ENCODE data around the gene LPA. TPM values are rescaled to one million over a fixed set of nuclear protein-coding genes. Genes with fewer than 3 reads are reported as not detected.
"Not testable (repeated sequence)": the region's sequence is repeated elsewhere in the genome, so short reads cannot be mapped to it uniquely, and the experiment has no call there.

Gene LPA
- total RNA-seq, 1 donor from 2014 or later = not detected

DNA sequence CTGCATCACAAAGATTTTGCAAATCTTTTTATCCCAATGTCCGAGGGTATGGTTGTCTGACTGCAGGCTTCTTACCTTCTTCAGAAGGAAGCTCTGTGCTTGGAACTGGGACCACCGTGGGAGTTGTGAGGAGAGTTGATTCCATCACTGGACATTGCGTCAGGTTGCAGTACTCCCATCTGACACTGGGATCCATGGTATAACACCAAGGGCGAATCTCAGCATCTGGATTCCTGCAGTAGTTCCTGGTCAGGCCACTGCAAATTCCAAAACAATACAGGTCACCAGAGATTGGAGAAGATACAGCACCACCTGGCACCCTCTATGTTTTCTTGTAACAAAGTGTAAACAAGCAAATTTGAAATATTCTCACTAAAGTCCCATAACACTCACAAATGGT, 77.7 kb downstream of the LPA start:
- Mint-ChIP-seq H3K4me1 (ENCODE audit: low read depth) (no peaks in the 10 kb centered on the region), H3K36me3 (ENCODE audit: low read depth) (no peaks in the 10 kb centered on the region), H3K4me3 (ENCODE audit: low read depth) (no peak overlapping the region), H3K27ac (no peak overlapping the region), H3K27me3 (ENCODE audit: low read depth) (peaks cover 1% of the 10 kb centered on the region), H3K9me3 (no peaks in the 10 kb centered on the region)
- intact Hi-C loops (cut with micrococcal nuclease) = no loop called here
- no peak for DNase-seq (ENCODE audit: low spot score)

DNA sequence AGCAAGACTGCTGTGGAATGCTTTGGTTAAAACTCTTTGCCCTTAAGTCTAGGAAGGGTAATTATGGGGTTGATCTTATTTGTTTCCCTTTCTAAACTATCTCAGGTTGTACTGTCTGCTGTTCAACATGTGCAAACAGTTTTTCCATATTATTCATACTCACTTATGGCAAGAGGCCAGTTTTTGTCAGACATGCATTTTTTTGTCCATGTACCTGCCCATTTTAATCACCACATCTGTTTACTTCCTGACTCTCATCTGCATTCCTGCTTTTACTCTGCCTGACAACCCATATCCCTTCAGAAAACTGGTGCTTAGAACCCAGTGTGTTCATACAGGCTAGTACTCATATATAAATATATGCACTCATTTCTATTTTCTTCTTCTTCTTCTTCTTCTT, 80.3 kb downstream of the LPA start:
- Mint-ChIP-seq H3K4me1 (ENCODE audit: low read depth) (no peaks in the 10 kb centered on the region), H3K27ac (no peak overlapping the region), H3K36me3 (ENCODE audit: low read depth) (no peaks in the 10 kb centered on the region), H3K27me3 (ENCODE audit: low read depth) (peaks cover 1% of the 10 kb centered on the region), H3K4me3 (ENCODE audit: low read depth) (no peak overlapping the region), H3K9me3 (no peaks in the 10 kb centered on the region)
- DNase-seq (ENCODE audit: low spot score) = no peak
- intact Hi-C loops (cut with micrococcal nuclease) = no loop called here

DNA sequence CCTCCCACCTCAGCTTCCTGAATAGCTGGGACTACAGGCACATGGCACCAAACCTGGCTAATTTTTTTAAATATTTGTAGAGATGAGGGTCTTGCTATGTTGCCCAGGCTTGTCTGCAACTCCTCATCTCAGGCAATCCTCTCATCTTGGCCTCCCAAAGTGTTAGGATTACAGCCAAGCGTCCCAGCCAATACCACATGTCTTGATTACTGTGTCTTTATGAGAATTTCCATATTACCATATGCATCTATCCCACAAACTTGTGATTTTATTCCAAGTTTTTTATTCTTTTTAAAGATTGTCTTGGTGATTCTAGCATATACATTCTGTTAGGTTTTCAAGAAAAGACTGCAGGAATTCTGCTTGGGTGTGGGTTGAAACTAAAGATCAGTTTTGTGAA, 82.7 kb downstream of the LPA start:
- no peak for DNase-seq (ENCODE audit: low spot score)

DNA sequence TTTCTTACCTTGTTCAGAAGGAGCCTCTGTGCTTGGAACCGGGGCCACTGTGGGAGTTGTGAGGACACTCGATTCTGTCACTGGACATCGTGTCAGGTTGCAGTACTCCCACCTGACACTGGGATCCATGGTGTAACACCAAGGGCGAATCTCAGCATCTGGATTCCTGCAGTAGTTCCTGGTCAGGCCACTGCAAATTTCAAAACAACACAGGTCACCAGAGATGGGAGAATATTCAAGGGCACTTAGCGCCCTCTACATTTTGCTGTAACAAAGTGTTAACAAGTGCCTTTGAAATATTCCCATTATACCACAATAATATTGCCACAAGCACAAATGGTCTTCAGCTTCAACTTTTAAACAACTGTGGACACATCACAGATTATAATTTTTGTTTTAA, 85.6 kb downstream of the LPA start:
- not testable (repeated sequence) for H3K4me3 Mint-ChIP-seq (ENCODE audit: low read depth)

More for the DNA sequence above, 82.7 kb downstream of the LPA start:
- H3K27ac Mint-ChIP-seq = no peak overlapping the region
- no peaks in the 10 kb centered on the region for H3K9me3 Mint-ChIP-seq
- no peaks in the 10 kb centered on the region for H3K4me1 Mint-ChIP-seq (ENCODE audit: low read depth)
- intact Hi-C loops (cut with micrococcal nuclease) = no loop called here
- no peaks in the 10 kb centered on the region for H3K27me3 Mint-ChIP-seq (ENCODE audit: low read depth)
- no peak overlapping the region for H3K4me3 Mint-ChIP-seq (ENCODE audit: low read depth)
- no peaks in the 10 kb centered on the region for H3K36me3 Mint-ChIP-seq (ENCODE audit: low read depth)

DNA sequence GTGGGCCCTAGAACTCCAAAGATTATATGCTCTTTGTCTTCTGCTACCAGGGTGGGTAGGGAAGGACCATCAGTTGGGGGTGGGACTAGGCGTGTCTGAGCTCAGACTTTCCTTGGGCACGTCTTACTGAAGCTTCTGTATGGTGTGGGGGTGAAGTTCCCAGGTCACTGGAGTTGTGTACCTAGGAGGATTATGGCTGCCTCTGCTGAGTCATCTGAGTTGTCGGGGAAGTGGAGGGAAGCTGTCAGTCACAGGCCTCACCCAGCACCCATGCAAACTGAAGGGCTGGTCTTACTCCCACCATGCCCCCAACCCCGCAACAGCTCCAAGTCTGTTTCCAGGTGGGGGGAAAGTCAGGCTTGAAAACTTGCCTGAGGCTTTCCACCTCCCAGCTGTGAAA, 90.1 kb downstream of the LPA start:
- DNase-seq (ENCODE audit: low spot score) = no peak
- no peaks in the 10 kb centered on the region for H3K4me1 Mint-ChIP-seq (ENCODE audit: low read depth)
- no peaks in the 10 kb centered on the region for H3K27me3 Mint-ChIP-seq (ENCODE audit: low read depth)
- H3K9me3 Mint-ChIP-seq = no peaks in the 10 kb centered on the region
- intact Hi-C loops (cut with micrococcal nuclease) = no loop called here
- H3K4me3 Mint-ChIP-seq (ENCODE audit: low read depth) = no peak overlapping the region
- no peaks in the 10 kb centered on the region for H3K36me3 Mint-ChIP-seq (ENCODE audit: low read depth)
- no peak overlapping the region for H3K27ac Mint-ChIP-seq

More for the DNA sequence above, 85.6 kb downstream of the LPA start:
- H3K4me1 Mint-ChIP-seq (ENCODE audit: low read depth); H3K27me3 Mint-ChIP-seq (ENCODE audit: low read depth); H3K36me3 Mint-ChIP-seq (ENCODE audit: low read depth); H3K9me3 Mint-ChIP-seq; DNase-seq (ENCODE audit: low spot score); intact Hi-C loops (cut with micrococcal nuclease); H3K27ac Mint-ChIP-seq: not testable (repeated sequence)

DNA sequence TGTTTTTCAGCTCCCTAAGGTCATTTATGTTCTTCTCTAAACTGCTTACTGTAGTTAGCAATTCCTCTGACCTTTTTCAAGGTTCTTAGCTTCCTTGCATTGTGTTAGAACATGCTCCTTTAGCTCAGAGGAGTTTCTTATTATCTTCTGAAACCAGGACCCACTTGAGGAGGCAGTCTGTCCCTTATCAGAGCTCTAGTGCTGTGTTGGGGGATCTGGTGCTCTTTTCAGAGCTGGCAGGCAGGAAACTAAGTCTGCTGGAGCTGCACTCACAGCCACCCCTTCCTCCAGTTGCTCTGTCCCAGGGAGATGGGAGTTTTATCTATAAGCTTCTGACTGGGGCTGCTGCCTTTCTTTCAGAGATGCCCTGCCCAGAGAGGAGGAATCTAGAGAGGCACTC, 92.9 kb downstream of the LPA start:
- H3K4me3 Mint-ChIP-seq (ENCODE audit: low read depth); H3K27me3 Mint-ChIP-seq (ENCODE audit: low read depth); H3K36me3 Mint-ChIP-seq (ENCODE audit: low read depth); H3K9me3 Mint-ChIP-seq; H3K27ac Mint-ChIP-seq; H3K4me1 Mint-ChIP-seq (ENCODE audit: low read depth); DNase-seq (ENCODE audit: low spot score); intact Hi-C loops (cut with micrococcal nuclease): not testable (repeated sequence)

DNA sequence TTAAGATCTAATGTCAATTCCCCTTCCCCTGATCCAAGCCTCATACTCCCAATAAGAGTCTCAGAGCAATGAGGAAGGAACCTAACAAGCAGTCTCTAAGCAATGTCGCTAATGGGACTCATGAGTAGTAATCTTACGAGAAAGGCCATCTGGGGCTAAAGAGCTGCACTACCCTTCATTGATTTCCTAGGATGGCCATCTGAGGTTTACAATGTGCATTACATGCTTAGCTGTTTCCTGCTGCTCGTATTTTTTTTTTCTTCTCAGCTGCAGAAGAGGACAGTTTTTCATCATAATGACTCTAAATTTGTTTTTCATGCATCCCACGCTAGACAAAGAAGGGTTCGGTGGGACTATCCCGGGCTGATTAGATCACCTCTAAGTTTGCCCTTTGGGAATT, 119.3 kb downstream of the LPA start:
- H3K9me3 Mint-ChIP-seq = no peaks in the 10 kb centered on the region
- intact Hi-C loops (cut with micrococcal nuclease) = no loop called here
- H3K36me3 Mint-ChIP-seq (ENCODE audit: low read depth) = no peaks in the 10 kb centered on the region
- H3K27me3 Mint-ChIP-seq (ENCODE audit: low read depth) = peaks cover 10% of the 10 kb centered on the region
- no peak overlapping the region for H3K27ac Mint-ChIP-seq
- no peaks in the 10 kb centered on the region for H3K4me1 Mint-ChIP-seq (ENCODE audit: low read depth)
- DNase-seq (ENCODE audit: low spot score) = no peak
- no peak overlapping the region for H3K4me3 Mint-ChIP-seq (ENCODE audit: low read depth)

DNA sequence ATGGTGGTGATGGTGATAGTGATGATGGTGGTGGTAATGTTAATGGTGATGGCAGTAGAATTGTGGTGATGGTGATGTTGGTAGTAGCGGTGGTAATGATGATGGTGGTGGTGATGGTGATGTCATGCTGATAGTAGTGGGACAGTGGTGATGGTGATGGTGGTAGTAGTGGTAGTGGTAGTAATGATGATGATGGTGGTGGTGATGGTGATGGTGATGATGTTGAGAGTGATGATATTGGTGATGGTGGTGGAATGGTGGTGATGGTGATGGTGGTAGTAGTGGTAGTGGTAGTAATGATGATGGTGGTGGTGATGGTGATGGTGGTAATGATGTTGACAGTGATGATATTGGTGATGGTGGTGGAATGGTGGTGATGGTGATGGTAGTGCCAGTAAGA, 128.8 kb downstream of the LPA start:
- Mint-ChIP-seq H3K27ac (no peak overlapping the region), H3K27me3 (ENCODE audit: low read depth) (peaks cover 11% of the 10 kb centered on the region), H3K4me1 (ENCODE audit: low read depth) (no peaks in the 10 kb centered on the region), H3K4me3 (ENCODE audit: low read depth) (no peak overlapping the region), H3K9me3 (no peaks in the 10 kb centered on the region), H3K36me3 (ENCODE audit: low read depth) (no peaks in the 10 kb centered on the region)
- intact Hi-C loops (cut with micrococcal nuclease) = loop anchor here (1.0 kb wide), 1 partner anchor 79 kb away; no protein-coding TSS in a partner anchor
- no peak for DNase-seq (ENCODE audit: low spot score)

DNA sequence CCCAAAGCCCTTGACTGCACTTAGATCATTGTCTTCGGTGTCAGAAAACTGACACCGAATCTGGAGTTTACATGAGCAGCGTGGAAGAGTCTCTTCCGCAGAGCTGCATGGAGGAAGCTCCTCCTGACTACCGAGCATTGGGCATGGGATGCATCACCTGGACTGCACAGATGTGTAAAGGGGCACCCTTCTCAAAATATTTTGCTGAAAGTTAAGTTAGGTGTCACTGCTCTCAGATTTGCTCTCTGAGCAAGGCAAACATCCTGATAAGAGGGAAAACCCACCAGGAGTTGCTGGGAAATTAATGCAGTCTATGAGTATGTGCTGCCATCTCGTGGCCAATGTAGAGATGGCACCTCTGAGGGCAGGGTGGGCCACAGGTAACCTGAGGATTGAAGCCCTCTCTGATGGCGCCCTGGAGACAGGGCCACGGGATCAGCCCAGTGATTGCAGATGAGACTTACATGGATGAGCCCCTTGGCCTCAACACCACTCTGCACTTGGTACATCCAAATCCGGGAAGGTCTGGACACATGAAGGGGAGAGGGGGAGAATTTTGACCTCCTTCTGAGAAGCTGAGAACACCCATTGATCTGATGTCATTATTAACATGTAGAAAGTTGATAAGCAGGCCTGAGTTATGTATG, 129.9 kb downstream of the LPA start:
- Mint-ChIP-seq H3K36me3 (ENCODE audit: low read depth) (no peaks in the 10 kb centered on the region), H3K4me1 (ENCODE audit: low read depth) (no peaks in the 10 kb centered on the region), H3K4me3 (ENCODE audit: low read depth) (no peak overlapping the region), H3K27ac (no peak overlapping the region), H3K9me3 (no peaks in the 10 kb centered on the region), H3K27me3 (ENCODE audit: low read depth) (peaks cover 20% of the 10 kb centered on the region)
- DNase-seq (ENCODE audit: low spot score) = peak; percentile 33
- intact Hi-C loops (cut with micrococcal nuclease) = loop anchor here (1.0 kb wide), 2 partner anchors 14 to 396 kb away; no protein-coding TSS in a partner anchor

DNA sequence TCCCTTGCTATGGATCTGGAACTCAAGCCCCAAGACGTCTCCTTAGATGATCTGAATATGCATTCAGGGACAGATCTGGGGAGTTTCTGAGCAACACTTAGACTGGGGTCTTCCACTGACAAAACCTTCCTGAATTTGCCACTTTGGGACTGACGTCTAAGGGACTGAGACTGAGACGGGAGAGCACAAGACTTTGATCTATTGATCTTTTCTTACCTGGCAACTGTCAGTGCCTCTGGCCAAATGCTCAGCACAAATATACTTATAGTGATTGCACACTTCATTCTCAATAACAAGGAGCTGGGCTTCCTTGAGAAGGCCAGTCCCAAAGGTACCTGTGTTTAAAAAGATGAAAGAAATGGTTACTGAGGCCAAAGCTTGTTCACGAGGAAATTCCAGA, 131.8 kb downstream of the LPA start:
- peaks cover 33% of the 10 kb centered on the region for H3K27me3 Mint-ChIP-seq (ENCODE audit: low read depth)
- intact Hi-C loops (cut with micrococcal nuclease) = no loop called here
- H3K4me1 Mint-ChIP-seq (ENCODE audit: low read depth) = no peaks in the 10 kb centered on the region
- H3K27ac Mint-ChIP-seq = no peak overlapping the region
- H3K36me3 Mint-ChIP-seq (ENCODE audit: low read depth) = no peaks in the 10 kb centered on the region
- no peak for DNase-seq (ENCODE audit: low spot score)
- no peak overlapping the region for H3K4me3 Mint-ChIP-seq (ENCODE audit: low read depth)
- no peaks in the 10 kb centered on the region for H3K9me3 Mint-ChIP-seq

DNA sequence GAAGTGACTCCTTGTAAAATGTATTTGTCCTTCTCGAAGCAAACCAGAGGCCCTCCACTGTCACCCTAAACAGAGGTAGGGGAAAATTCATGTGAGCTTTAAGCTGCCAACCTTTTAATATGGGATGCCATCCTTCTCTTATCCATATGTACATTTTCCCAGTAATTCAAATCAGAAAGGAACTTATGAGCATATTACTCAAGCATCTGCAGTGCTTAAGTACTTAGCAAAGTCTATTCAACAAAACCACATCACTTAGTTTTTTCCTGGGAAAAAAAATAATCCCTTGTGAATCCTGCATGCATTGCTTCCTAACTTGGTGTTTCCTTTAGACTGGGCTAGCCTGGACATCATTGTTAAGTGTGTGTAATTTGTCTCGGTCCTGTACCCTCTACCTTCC, 132.2 kb downstream of the LPA start:
- no peak overlapping the region for H3K27ac Mint-ChIP-seq
- intact Hi-C loops (cut with micrococcal nuclease) = no loop called here
- DNase-seq (ENCODE audit: low spot score) = no peak
- no peaks in the 10 kb centered on the region for H3K36me3 Mint-ChIP-seq (ENCODE audit: low read depth)
- H3K9me3 Mint-ChIP-seq = no peaks in the 10 kb centered on the region
- no peaks in the 10 kb centered on the region for H3K4me1 Mint-ChIP-seq (ENCODE audit: low read depth)
- no peak overlapping the region for H3K4me3 Mint-ChIP-seq (ENCODE audit: low read depth)
- peaks cover 37% of the 10 kb centered on the region for H3K27me3 Mint-ChIP-seq (ENCODE audit: low read depth)

DNA sequence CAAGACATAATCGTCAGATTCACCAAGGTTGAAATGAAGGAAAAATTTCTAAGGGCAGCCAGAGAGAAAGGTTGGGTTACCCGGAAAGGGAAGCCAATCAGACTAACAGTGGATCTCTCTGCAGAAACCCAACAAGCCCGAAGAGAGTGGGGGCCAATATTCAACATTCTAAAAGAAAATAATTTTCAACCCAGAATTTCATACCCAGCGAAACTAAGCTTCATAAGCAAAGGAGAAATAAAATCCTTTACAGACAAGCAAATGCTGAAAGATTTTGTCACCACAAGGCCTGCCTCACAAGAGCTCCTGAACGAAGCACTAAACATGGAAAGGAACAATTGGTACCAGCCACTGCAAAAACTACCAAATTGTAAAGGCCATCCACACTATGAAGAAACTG, 134.6 kb downstream of the LPA start:
- H3K36me3 Mint-ChIP-seq (ENCODE audit: low read depth); H3K27ac Mint-ChIP-seq; intact Hi-C loops (cut with micrococcal nuclease); H3K4me1 Mint-ChIP-seq (ENCODE audit: low read depth); H3K9me3 Mint-ChIP-seq; H3K4me3 Mint-ChIP-seq (ENCODE audit: low read depth); DNase-seq (ENCODE audit: low spot score): not testable (repeated sequence)
- peaks cover 50% of the 10 kb centered on the region for H3K27me3 Mint-ChIP-seq (ENCODE audit: low read depth)

DNA sequence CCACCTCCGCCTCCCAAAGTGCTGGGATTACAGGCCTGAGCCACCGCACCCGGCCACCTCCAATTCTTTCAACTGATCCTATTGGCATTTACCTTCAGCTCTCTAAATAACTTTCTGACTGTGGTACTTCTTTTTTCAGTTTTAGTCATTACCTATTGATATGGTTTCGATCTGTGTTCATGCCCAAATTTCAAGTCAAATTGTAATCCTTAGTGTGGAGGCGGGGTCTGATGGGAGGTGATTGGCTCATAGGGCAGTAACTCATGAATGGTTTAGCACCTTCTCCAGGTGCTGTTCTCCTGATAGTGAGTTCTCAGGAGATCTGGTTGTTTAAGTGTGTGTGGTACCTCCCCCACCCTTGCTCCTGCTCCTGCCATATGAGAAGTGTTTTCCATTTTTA, 140.9 kb downstream of the LPA start:
- Mint-ChIP-seq H3K36me3 (ENCODE audit: low read depth) (no peaks in the 10 kb centered on the region), H3K4me1 (ENCODE audit: low read depth) (peaks cover 18% of the 10 kb centered on the region), H3K4me3 (ENCODE audit: low read depth) (no peak overlapping the region), H3K27ac (no peak overlapping the region), H3K27me3 (ENCODE audit: low read depth) (peaks cover 48% of the 10 kb centered on the region), H3K9me3 (no peaks in the 10 kb centered on the region)
- DNase-seq (ENCODE audit: low spot score) = no peak
- intact Hi-C loops (cut with micrococcal nuclease) = loop anchor here (5.0 kb wide), 1 partner anchor 469 kb away; the partner anchor contains the start of gene MAP3K4

Measured in activated T-helper 2 cell treated with anti-CD3 and anti-CD28 coated beads, Interferon-gamma antibody, Interleukin-2, Interleukin-4, amounts not matched to agents 10 μg/mL and 5 μg/mL and 100 μg/mL, durations not matched to agents 14 hours and 24 hours and 36 hours (primary cell).